NCI-H1436 treated with DMSO at 0.1 percent for 48 hours (cell line): ENCODE data around the gene DDIT3.

ENCODE experiments used
- DNase-seq: peaks from one replicate; lab custom pipeline; 2025; lab: John Stamatoyannopoulos, UW

The DDIT3 gene

GRCh38 chr12:57467212-57467874 lies 53.0 kb downstream of the DDIT3 start:
- DNase-seq: no peak
